OCI-LY7 (cell line): ENCODE results near the gene SUN5.

Experiments used
- EZH2phosphoT487 ChIP-seq: fragments of 200-600 bp; sonication (generic); IDR thresholded peaks from 2 replicates; pipeline ENCODE4 v1.6.1; 2018; ENCODE audit warnings: low read depth, borderline replicate concordance, mild to moderate bottlenecking, mixed run types, antibody characterized with exemption, low read length, moderate library complexity, mixed read lengths
- TF ChIP-seq, protein P1 (sequence below): fragments of 200-600 bp; sonication (generic); conservative IDR thresholded peaks from 2 replicates; pipeline ENCODE4 v1.5.1; 2014; ENCODE audit warnings: mild to moderate bottlenecking, antibody characterized with exemption, low read length, moderate library complexity, mixed read lengths

DNA sequence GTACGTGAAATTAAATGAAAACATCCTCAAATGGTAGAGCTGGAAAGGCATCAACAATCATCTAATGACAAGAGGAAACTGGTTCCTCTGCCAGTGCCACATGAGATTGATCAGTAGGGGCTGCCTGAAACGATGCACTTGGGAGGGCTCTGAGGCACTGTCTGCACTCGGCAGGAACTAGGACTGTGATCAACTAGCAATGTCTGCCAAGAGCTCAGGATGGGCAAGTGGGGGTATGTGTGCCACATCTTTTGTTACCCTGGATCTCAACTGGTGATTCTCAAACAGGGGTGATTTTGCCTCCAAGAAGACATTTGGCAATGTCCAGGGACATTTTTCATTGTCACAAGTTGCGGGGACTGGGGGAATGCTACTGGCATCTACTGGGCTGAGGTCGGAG is 29.1 kb upstream of the SUN5 start:
- TF ChIP-seq, protein P1, sequence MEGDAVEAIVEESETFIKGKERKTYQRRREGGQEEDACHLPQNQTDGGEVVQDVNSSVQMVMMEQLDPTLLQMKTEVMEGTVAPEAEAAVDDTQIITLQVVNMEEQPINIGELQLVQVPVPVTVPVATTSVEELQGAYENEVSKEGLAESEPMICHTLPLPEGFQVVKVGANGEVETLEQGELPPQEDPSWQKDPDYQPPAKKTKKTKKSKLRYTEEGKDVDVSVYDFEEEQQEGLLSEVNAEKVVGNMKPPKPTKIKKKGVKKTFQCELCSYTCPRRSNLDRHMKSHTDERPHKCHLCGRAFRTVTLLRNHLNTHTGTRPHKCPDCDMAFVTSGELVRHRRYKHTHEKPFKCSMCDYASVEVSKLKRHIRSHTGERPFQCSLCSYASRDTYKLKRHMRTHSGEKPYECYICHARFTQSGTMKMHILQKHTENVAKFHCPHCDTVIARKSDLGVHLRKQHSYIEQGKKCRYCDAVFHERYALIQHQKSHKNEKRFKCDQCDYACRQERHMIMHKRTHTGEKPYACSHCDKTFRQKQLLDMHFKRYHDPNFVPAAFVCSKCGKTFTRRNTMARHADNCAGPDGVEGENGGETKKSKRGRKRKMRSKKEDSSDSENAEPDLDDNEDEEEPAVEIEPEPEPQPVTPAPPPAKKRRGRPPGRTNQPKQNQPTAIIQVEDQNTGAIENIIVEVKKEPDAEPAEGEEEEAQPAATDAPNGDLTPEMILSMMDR, result no peak
- no peak for TF ChIP-seq EZH2phosphoT487
